Parathyroid adenoma (tissue), 2 donors: Measurements from ENCODE around the gene CFAP46.

Source experiments
- H2AFZ ChIP-seq: fragments of 300-600 bp; sonication (generic); one replicate; pipeline ENCODE4 v1.7.0; 2017; ENCODE audit warnings: antibody characterized with exemption, mild to moderate bottlenecking
- H3K27ac ChIP-seq: fragments of 300-600 bp; sonication (generic); one replicate; pipeline ENCODE4 v1.7.0; 2017
- H3K27me3 ChIP-seq: fragments of 300-600 bp; sonication (generic); one replicate; pipeline ENCODE4 v1.7.0; 2017; ENCODE audit warnings: low read length; ENCODE audit not compliant: control insufficient read depth, insufficient read depth
- H3K36me3 ChIP-seq: fragments of 300-600 bp; sonication (generic); one replicate; pipeline ENCODE4 v1.7.0; 2017; ENCODE audit warnings: low read length; ENCODE audit not compliant: control insufficient read depth, insufficient read depth
- H3K4me1 ChIP-seq: fragments of 300-600 bp; sonication (generic); one replicate; pipeline ENCODE4 v1.7.0; 2017; ENCODE audit warnings: control low read depth
- H3K4me2 ChIP-seq: fragments of 300-600 bp; sonication (generic); one replicate; pipeline ENCODE4 v1.7.0; 2017; ENCODE audit warnings: low read length
- H3K4me3 ChIP-seq: fragments of 300-600 bp; sonication (generic); one replicate; pipeline ENCODE4 v1.7.0; 2017; ENCODE audit warnings: low read depth, low read length
- H3K79me2 ChIP-seq: fragments of 300-600 bp; sonication (generic); one replicate; pipeline ENCODE4 v1.7.0; 2017; ENCODE audit warnings: control low read depth
- H3K9ac ChIP-seq: fragments of 300-600 bp; sonication (generic); one replicate; pipeline ENCODE4 v1.7.0; 2017; ENCODE audit warnings: mild to moderate bottlenecking
- H3K9me3 ChIP-seq: fragments of 300-600 bp; sonication (generic); one replicate; pipeline ENCODE4 v1.7.0; 2017; ENCODE audit warnings: low read length; ENCODE audit not compliant: control insufficient read depth
- TF ChIP-seq, protein P1 (sequence below): fragments of 300-600 bp; sonication (generic); IDR thresholded peaks from one replicate; pipeline ENCODE4 v1.7.0; 2017; ENCODE audit warnings: antibody characterized with exemption, mild to moderate bottlenecking
- donor health status: primary hyperparathyroidism.

Gene CFAP46

DNA sequence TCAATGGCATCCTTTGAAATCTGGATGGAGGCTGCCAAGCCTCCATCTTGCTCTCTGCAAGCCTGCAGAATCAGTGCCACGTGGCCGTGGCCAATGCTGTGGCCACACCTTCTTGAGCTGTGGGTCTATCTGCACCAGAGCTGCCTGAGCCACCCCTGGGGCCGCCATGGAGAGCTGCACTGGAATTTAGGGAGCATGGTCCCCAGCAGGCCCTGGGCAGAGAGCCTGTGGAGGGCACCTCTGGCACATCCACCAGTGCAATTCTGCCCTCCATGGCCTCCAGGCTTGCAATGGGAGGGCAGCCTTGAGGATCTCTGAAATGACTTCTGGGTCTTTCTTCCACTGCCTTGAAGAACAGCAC, 100.8 kb downstream of the CFAP46 start:
- Histone ChIP-seq H2AFZ (no peak overlapping the region), H3K4me3 (no peak overlapping the region), H3K27ac (no peak overlapping the region), H3K27me3 (no peaks in the 10 kb centered on the region), H3K79me2 (no peaks in the 10 kb centered on the region), H3K4me1 (no peaks in the 10 kb centered on the region), H3K9ac (no peak overlapping the region), H3K9me3 (no peaks in the 10 kb centered on the region), H3K36me3 (no peaks in the 10 kb centered on the region), H3K4me2 (no peak overlapping the region)
- TF ChIP-seq, protein P1, sequence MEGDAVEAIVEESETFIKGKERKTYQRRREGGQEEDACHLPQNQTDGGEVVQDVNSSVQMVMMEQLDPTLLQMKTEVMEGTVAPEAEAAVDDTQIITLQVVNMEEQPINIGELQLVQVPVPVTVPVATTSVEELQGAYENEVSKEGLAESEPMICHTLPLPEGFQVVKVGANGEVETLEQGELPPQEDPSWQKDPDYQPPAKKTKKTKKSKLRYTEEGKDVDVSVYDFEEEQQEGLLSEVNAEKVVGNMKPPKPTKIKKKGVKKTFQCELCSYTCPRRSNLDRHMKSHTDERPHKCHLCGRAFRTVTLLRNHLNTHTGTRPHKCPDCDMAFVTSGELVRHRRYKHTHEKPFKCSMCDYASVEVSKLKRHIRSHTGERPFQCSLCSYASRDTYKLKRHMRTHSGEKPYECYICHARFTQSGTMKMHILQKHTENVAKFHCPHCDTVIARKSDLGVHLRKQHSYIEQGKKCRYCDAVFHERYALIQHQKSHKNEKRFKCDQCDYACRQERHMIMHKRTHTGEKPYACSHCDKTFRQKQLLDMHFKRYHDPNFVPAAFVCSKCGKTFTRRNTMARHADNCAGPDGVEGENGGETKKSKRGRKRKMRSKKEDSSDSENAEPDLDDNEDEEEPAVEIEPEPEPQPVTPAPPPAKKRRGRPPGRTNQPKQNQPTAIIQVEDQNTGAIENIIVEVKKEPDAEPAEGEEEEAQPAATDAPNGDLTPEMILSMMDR = no peak

DNA sequence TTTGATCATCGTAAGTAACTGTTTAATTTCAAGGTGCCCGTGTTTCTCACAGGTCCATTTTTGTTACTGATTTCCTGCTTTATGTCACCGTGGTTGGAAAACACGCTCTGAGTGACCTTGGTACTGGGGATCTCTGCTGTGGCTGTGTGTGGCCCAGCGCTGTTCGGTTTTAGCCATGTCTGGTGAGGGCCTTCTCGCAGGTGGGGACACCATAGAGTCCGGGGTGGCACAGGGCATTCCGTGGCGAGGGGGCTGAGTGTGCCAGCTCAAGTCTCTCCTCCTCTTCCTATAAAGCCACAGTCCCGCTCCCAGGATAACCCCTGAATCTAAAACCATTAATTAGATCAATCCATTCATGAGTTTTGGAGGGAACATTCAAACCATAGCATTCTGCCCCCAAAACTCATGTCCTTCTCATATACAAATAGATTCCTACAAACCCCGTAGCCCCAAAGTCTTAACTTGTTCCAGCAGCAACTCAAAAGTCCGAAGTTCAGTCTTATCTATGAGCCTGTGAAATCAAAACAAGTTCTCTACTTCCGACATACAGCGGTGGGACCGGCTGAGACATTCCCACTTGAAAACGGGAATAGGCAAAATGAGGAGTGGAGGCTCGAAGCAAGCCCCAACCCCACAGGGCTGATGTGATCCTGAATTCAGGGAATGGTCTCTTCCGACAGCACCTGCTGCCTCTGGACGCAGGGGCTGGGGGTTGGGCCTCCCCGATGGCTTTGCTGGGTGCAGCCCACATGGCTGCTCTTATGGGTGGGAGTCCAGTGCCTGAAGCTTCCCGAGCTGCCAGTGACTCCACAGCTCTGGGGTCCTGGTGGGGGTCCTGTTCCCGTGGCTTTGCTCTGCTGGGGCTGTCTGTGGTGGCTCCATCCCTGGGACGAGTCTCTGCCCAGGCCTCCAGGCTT, 101.4 kb downstream of the CFAP46 start:
- H3K9me3 ChIP-seq = no peaks in the 10 kb centered on the region
- no peaks in the 10 kb centered on the region for H3K36me3 ChIP-seq
- H3K4me1 ChIP-seq = no peaks in the 10 kb centered on the region
- no peak overlapping the region for H3K4me3 ChIP-seq
- H2AFZ ChIP-seq = no peak overlapping the region
- no peak overlapping the region for H3K27ac ChIP-seq
- no peak overlapping the region for H3K9ac ChIP-seq
- TF ChIP-seq, protein P1 = no peak
- H3K27me3 ChIP-seq = peaks cover 5% of the 10 kb centered on the region
- no peak overlapping the region for H3K4me2 ChIP-seq
- no peaks in the 10 kb centered on the region for H3K79me2 ChIP-seq

DNA sequence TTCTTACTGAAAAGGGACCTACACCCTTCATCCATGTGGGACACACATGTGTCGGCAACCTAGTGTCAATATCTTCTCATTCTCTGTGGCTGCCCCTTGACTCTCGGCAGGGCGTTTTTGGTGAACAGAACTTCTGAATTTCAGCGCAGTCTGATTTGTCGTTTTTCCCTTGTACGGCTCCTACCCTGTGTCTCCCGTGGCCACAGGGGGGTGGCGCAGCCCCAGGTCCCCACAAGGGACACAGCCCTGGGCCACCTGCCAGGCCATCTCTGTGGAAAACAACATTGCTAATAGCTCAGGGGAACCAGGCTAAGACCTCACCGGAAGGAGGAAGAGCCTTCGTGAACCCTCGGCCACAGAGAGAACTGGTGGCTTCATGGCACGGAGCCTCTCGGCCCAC, 103.3 kb downstream of the CFAP46 start:
- H3K4me2 ChIP-seq = no peak overlapping the region
- no peak overlapping the region for H3K4me3 ChIP-seq
- no peak overlapping the region for H3K9ac ChIP-seq
- no peaks in the 10 kb centered on the region for H3K36me3 ChIP-seq
- peaks cover 5% of the 10 kb centered on the region for H3K27me3 ChIP-seq
- no peak overlapping the region for H3K27ac ChIP-seq
- no peaks in the 10 kb centered on the region for H3K79me2 ChIP-seq
- TF ChIP-seq, protein P1 = no peak
- no peaks in the 10 kb centered on the region for H3K9me3 ChIP-seq
- no peaks in the 10 kb centered on the region for H3K4me1 ChIP-seq
- no peak overlapping the region for H2AFZ ChIP-seq

DNA sequence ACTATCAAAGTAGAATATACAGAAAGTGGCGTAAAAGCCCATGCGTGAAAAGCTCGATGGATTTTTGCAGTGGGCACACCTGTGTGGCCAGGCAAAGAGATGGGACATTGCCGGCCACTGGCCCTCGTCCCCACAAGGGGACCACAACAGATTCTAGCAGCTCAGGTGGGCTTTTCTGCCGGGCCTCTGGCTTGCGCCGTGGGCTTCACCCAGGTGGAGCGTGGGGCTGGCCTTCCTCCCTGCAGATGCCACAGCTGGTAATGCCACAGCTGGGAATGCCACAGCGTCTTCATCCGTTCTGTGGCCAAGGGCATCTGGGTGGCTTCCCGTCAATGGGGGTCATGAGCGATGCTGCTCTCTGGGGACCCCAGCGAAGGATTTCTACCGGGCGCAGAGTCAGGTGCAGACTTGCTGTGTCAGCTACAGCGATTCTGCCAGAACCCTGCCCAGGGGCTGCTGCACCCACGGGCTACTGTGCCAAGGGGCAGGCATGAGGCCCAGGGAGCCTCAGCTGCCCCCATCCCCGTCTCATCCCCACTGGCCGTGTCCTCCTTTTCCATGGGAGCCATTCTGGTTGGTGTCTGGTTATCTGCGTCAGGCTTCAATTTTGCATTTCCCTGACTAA, 103.9 kb downstream of the CFAP46 start:
- no peak overlapping the region for H3K4me2 ChIP-seq
- H3K79me2 ChIP-seq = no peaks in the 10 kb centered on the region
- TF ChIP-seq, protein P1 = no peak
- no peak overlapping the region for H3K27ac ChIP-seq
- H3K9me3 ChIP-seq = no peaks in the 10 kb centered on the region
- no peaks in the 10 kb centered on the region for H3K4me1 ChIP-seq
- H3K4me3 ChIP-seq = no peak overlapping the region
- no peak overlapping the region for H2AFZ ChIP-seq
- peaks cover 5% of the 10 kb centered on the region for H3K27me3 ChIP-seq
- H3K9ac ChIP-seq = no peak overlapping the region
- H3K36me3 ChIP-seq = no peaks in the 10 kb centered on the region
